Measurements from ENCODE around the gene TCF4.

- TF ChIP-seq ZNF416 (CRISPR knock-in tag; IDR thresholded peaks at IDR 0.05) (no peak), CTCF (IDR thresholded peaks at IDR 0.05) (no peak), MAX (CRISPR knock-in tag; IDR thresholded peaks at IDR 0.05) (no peak), ATF1 (CRISPR knock-in tag; IDR thresholded peaks at IDR 0.05) (no peak), USF2 (CRISPR knock-in tag; IDR thresholded peaks at IDR 0.05) (no peak), ATF2 (CRISPR knock-in tag; IDR thresholded peaks at IDR 0.05; ENCODE audit: borderline replicate concordance, low read depth) (no peak), SP1 (CRISPR knock-in tag; conservative IDR thresholded peaks at IDR 0.05) (no peak), ZNF671 (CRISPR knock-in tag; IDR thresholded peaks at IDR 0.05) (no peak), ZNF263 (CRISPR knock-in tag; IDR thresholded peaks at IDR 0.05; ENCODE audit: low read depth) (no peak), HMGXB4 (CRISPR knock-in tag; IDR thresholded peaks at IDR 0.05) (no peak), ZNF219 (CRISPR knock-in tag; IDR thresholded peaks at IDR 0.05; ENCODE audit: borderline replicate concordance) (no peak), NFYB (CRISPR knock-in tag; conservative IDR thresholded peaks at IDR 0.05; ENCODE audit: low read depth) (no peak), SMAD3 (CRISPR knock-in tag; IDR thresholded peaks at IDR 0.05; ENCODE audit: borderline replicate concordance) (no peak)
Measured at GRCh38 chr18:55413474-55413873, 174.5 kb downstream of the TCF4 start.

All from WTC11 (cell line).